NT2/D1 (cell line): Measurements from ENCODE around the gene TBX1.

Experiments used
- DNase-seq: peaks from one replicate; pipeline ENCODE4 v3.0.0-alpha.2; 2011; ENCODE audit warnings: low read depth, low spot score
- H3K27me3 ChIP-seq: 2 replicates; pipeline ENCODE4 v1.6.0; 2011; ENCODE audit warnings: mild to moderate bottlenecking; ENCODE audit not compliant: insufficient read length, insufficient read depth
- H3K36me3 ChIP-seq: 2 replicates; pipeline ENCODE4 v1.6.1; 2011; ENCODE audit warnings: mild to moderate bottlenecking, low read length, mixed read lengths; ENCODE audit not compliant: insufficient read depth, insufficient read length
- H3K4me1 ChIP-seq: 2 replicates; pipeline ENCODE4 v1.5.1; 2011; ENCODE audit not compliant: insufficient read depth, insufficient read length
- H3K4me3 ChIP-seq: 2 replicates; pipeline ENCODE4 v1.5.1; 2011; ENCODE audit warnings: low read depth; ENCODE audit not compliant: insufficient read length
- H3K9ac ChIP-seq: 2 replicates; pipeline ENCODE4 v1.6.0; 2011; ENCODE audit warnings: low read depth; ENCODE audit not compliant: insufficient read length
- H3K9me3 ChIP-seq: 2 replicates; pipeline ENCODE4 v1.5.1; 2011; ENCODE audit warnings: mild to moderate bottlenecking, low read length; ENCODE audit not compliant: insufficient read depth
- SUZ12 ChIP-seq: IDR thresholded peaks from 2 replicates; pipeline ENCODE4 v1.6.1; 2011; ENCODE audit not compliant: insufficient read length, insufficient read depth; ENCODE audit errors: extremely low read depth
- YY1 ChIP-seq: IDR thresholded peaks from 2 replicates; pipeline ENCODE4 v1.6.1; 2011; ENCODE audit not compliant: insufficient read length, insufficient read depth
- ZNF274 ChIP-seq: IDR thresholded peaks from 2 replicates; pipeline ENCODE4 v1.6.1; 2011; ENCODE audit warnings: mild to moderate bottlenecking, low read depth, low read length

TBX1 gene

DNA sequence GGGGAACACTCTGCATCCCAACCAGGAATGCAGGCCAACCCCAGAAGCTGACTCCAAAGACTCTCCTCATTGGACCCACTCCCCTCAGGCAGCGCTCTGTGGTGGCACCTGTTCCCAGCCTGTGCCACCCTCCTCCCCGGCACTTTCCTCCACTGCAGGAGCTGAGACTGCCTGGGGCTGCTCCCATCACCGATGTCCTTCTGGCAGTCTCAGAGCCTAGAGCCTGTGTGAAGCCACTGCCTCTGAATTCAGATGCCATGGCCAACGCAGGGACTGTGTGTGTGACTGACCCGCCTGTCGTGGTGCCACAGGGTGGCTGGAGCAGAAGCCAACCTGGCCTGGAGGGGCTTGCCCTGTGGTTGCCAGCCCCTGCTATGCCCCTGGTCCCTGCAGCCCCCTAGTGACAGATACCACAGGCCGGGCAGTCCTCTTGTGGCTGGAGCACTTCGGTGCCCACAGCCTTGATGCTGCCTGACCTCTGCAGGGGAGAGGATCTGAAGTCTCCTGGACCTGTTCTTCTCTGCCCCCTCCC, 43.2 kb downstream of the TBX1 start:
- H3K4me1 ChIP-seq: peaks cover 7% of the 10 kb centered on the region
- DNase-seq: no peak
- H3K36me3 ChIP-seq: peaks cover 41% of the 10 kb centered on the region

GRCh38 chr22:19805821-19806212, 45.2 kb downstream of the TBX1 start:
- Histone ChIP-seq H3K9ac (no peak overlapping the region), H3K4me3 (no peak overlapping the region), H3K4me1 (peaks cover 6% of the 10 kb centered on the region), H3K9me3 (no peaks in the 10 kb centered on the region), H3K36me3 (peaks cover 23% of the 10 kb centered on the region), H3K27me3 (no peaks in the 10 kb centered on the region)
- no peak for DNase-seq
- no peak for TF ChIP-seq ZNF274

More for the DNA sequence above, 43.2 kb downstream of the TBX1 start:
- no peaks in the 10 kb centered on the region for H3K27me3 ChIP-seq
- no peaks in the 10 kb centered on the region for H3K9me3 ChIP-seq
- no peak overlapping the region for H3K9ac ChIP-seq
- H3K4me3 ChIP-seq: no peak overlapping the region
- no peak for TF ChIP-seq SUZ12
- no peak for TF ChIP-seq ZNF274
- TF ChIP-seq YY1: no peak

DNA sequence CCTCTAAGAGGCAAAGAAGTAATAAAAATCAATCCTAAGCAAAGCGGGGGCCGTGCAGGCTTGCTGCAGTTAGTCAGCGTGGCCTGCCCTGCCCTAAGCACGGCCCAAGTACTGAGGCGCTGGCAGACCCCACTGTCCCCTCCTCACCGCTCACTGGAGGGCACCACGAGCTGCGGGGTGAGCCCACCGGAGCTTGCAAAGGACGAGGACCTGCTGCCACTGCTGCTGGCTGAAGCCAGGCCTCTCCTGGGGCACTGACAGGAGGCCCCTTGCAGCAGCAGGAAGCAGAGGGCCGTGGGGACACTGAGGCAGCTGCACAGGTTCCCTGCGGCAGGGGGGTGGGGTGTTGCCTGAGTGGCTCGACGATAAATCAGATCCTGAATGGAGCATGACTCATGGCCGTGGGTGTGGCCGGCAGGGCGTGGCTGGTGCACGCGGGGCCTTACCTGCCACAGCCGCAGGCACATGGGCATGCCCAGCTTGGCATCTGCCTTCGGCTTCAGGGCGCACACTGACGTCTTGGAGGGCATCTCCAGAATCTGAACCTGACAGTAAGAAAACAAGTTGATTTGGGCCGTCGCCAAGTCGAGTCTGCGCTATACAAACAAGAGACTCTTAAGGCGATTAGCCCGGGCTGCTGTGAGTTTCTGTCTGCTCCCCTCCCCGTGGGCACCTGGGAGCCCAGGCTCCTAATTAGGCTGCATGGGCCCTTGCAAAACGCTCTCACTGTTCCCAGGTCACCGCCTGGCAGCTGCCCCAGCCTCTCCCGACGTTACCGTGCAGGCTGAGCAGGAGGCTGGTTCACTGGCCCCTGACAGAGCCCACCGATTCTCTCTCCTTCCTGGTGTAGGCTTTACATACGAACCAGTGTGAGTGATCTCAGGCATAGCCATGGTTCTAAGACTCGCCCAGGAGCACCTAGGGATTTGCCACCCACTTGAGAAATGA, 45.9 kb downstream of the TBX1 start:
- H3K36me3 ChIP-seq: peaks cover 19% of the 10 kb centered on the region
- no peak for TF ChIP-seq SUZ12
- TF ChIP-seq ZNF274: no peak
- no peak for TF ChIP-seq YY1
- no peak overlapping the region for H3K4me3 ChIP-seq
- no peak for DNase-seq
- no peaks in the 10 kb centered on the region for H3K9me3 ChIP-seq
- H3K9ac ChIP-seq: no peak overlapping the region
- no peaks in the 10 kb centered on the region for H3K27me3 ChIP-seq
- peaks cover 7% of the 10 kb centered on the region for H3K4me1 ChIP-seq

GRCh38 chr22:19807161-19807913, 46.8 kb downstream of the TBX1 start:
- H3K9ac ChIP-seq: no peak overlapping the region

GRCh38 chr22:19807914-19808872, 47.6 kb downstream of the TBX1 start:
- DNase-seq: no peak
- Histone ChIP-seq H3K9me3 (no peaks in the 10 kb centered on the region), H3K9ac (no peak overlapping the region), H3K4me3 (no peak overlapping the region), H3K27me3 (no peaks in the 10 kb centered on the region), H3K36me3 (peaks cover 25% of the 10 kb centered on the region), H3K4me1 (peaks cover 14% of the 10 kb centered on the region)
- no peak for TF ChIP-seq YY1
- no peak for TF ChIP-seq ZNF274
- TF ChIP-seq SUZ12: no peak

More at GRCh38 chr22:19807161-19807913, 46.8 kb downstream of the TBX1 start:
- H3K36me3 ChIP-seq: peaks cover 23% of the 10 kb centered on the region
- TF ChIP-seq SUZ12 (no peak), ZNF274 (no peak), YY1 (no peak)
- no peak for DNase-seq
- peaks cover 10% of the 10 kb centered on the region for H3K4me1 ChIP-seq
- no peak overlapping the region for H3K4me3 ChIP-seq
- H3K27me3 ChIP-seq: no peaks in the 10 kb centered on the region
- no peaks in the 10 kb centered on the region for H3K9me3 ChIP-seq

- Histone ChIP-seq H3K9me3 (no peaks in the 10 kb centered on the region), H3K27me3 (no peaks in the 10 kb centered on the region), H3K36me3 (peaks cover 20% of the 10 kb centered on the region), H3K9ac (no peak overlapping the region), H3K4me1 (peaks cover 14% of the 10 kb centered on the region), H3K4me3 (no peak overlapping the region)
- no peak for TF ChIP-seq YY1
- TF ChIP-seq ZNF274: no peak
- TF ChIP-seq SUZ12: no peak
- no peak for DNase-seq
Measured at GRCh38 chr22:19808873-19809478, 48.4 kb downstream of the TBX1 start.
